GM21528 (cell line): ENCODE data around the gene RIMBP2.

Experiments used
- ATAC-seq: cut with Tn5 transposase; IDR thresholded peaks from one replicate; pipeline ENCODE4 v1.9.1; 2021; ENCODE audit warnings: mild to moderate bottlenecking, moderate library complexity; ENCODE audit not compliant: unreplicated experiment, low FRiP score

Gene RIMBP2

GRCh38 chr12:130436741-130437501, 279.2 kb downstream of the RIMBP2 start:
- no peak for ATAC-seq

GRCh38 chr12:130435826-130436225, 280.3 kb downstream of the RIMBP2 start:
- no peak for ATAC-seq

- ATAC-seq = no peak
Observed at GRCh38 chr12:130435331-130435730, 280.8 kb downstream of the RIMBP2 start.

GRCh38 chr12:130434560-130434959, 281.5 kb downstream of the RIMBP2 start:
- ATAC-seq = no peak

GRCh38 chr12:130433834-130434233, 282.3 kb downstream of the RIMBP2 start:
- no peak for ATAC-seq

GRCh38 chr12:130433411-130433810, 282.7 kb downstream of the RIMBP2 start:
- no peak for ATAC-seq

- ATAC-seq = no peak
Observed at GRCh38 chr12:130431176-130431575, 284.9 kb downstream of the RIMBP2 start.

GRCh38 chr12:130429656-130430505, 286.2 kb downstream of the RIMBP2 start:
- no peak for ATAC-seq

- ATAC-seq = no peak
Observed at GRCh38 chr12:130428116-130428515, 288.0 kb downstream of the RIMBP2 start.

GRCh38 chr12:130427381-130427887, 288.7 kb downstream of the RIMBP2 start:
- ATAC-seq = no peak

- no peak for ATAC-seq
Observed at GRCh38 chr12:130425698-130426245, 290.3 kb downstream of the RIMBP2 start.

- no peak for ATAC-seq
Observed at GRCh38 chr12:130424858-130425697, 291.0 kb downstream of the RIMBP2 start.

GRCh38 chr12:130423991-130424857, 291.9 kb downstream of the RIMBP2 start:
- ATAC-seq = no peak

- no peak for ATAC-seq
Observed at GRCh38 chr12:130423136-130423535, 293.0 kb downstream of the RIMBP2 start.

GRCh38 chr12:130422676-130423075, 293.4 kb downstream of the RIMBP2 start:
- ATAC-seq = no peak

- no peak for ATAC-seq
Observed at GRCh38 chr12:130421896-130422295, 294.2 kb downstream of the RIMBP2 start.

GRCh38 chr12:130420071-130420470, 296.0 kb downstream of the RIMBP2 start:
- no peak for ATAC-seq

- no peak for ATAC-seq
Observed at GRCh38 chr12:130419116-130419515, 297.0 kb downstream of the RIMBP2 start.

GRCh38 chr12:130418251-130418650, 297.8 kb downstream of the RIMBP2 start:
- ATAC-seq = no peak
